ENCODE measurements around the gene RARS1. TPM values are rescaled to one million over a fixed set of nuclear protein-coding genes. Genes with fewer than 3 reads are reported as not detected.

The RARS1 gene
- total RNA-seq, 1 experiment from 2014 or later = 98.8 TPM

DNA sequence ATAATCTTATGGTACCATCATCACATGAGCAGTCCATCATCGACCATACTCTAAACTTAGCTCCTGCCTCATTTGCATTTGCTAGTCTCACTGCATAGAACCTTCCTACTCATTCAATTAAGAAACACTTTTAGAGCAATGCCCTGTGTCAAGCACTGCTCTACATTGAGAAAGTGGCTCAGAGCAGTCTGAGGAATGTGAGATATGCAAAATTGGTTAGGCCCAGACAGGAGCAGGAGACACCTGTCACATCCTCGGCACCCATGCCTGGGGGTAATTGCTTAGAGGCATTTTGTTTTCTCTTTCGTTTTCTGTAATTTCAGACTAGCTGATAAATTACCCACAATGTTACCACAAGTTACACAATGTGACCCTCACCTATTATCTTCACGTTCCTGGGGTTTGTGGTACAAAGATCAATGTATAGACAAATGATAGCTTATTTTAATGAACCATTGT, 4.9 kb upstream of the RARS1 start:
- DNase-seq (ENCODE audit: low spot score) = no peak
- Mint-ChIP-seq H3K36me3 (peaks cover 2% of the 10 kb centered on the region; the same call in 1 of the 2 replicates), H3K27me3 (ENCODE audit: low read depth) (peaks cover 12% of the 10 kb centered on the region), H3K4me3 (no peak overlapping the region), H3K27ac (no peak overlapping the region), H3K9me3 (no peaks in the 10 kb centered on the region), H3K4me1 (peaks cover 4% of the 10 kb centered on the region; the same call in 1 of the 2 replicates)
- ChIA-PET CTCF (no interaction called here), POLR2A (no interaction called here)
- TF ChIP-seq, protein P1, sequence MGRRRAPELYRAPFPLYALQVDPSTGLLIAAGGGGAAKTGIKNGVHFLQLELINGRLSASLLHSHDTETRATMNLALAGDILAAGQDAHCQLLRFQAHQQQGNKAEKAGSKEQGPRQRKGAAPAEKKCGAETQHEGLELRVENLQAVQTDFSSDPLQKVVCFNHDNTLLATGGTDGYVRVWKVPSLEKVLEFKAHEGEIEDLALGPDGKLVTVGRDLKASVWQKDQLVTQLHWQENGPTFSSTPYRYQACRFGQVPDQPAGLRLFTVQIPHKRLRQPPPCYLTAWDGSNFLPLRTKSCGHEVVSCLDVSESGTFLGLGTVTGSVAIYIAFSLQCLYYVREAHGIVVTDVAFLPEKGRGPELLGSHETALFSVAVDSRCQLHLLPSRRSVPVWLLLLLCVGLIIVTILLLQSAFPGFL (CRISPR knock-in tag; IDR thresholded peaks at IDR 0.05; ENCODE audit: borderline replicate concordance) = no peak
- no peak for TF ChIP-seq NR1H2 (CRISPR knock-in tag; IDR thresholded peaks at IDR 0.05)
- TF ChIP-seq USF2 (CRISPR knock-in tag; IDR thresholded peaks at IDR 0.05) = no peak
- TF ChIP-seq ZNF396 (CRISPR knock-in tag; IDR thresholded peaks at IDR 0.05; ENCODE audit: borderline replicate concordance) = no peak
- ATAC-seq = no peak

- H3K4me3 Mint-ChIP-seq = no peak overlapping the region
- H3K27me3 Mint-ChIP-seq (ENCODE audit: low read depth) = peaks cover 12% of the 10 kb centered on the region
- DNase-seq (ENCODE audit: low spot score) (no peak), ATAC-seq (no peak)
- H3K9me3 Mint-ChIP-seq = no peaks in the 10 kb centered on the region
- POLR2A ChIA-PET = interaction anchor here (0.5 kb wide), 1 partner anchor 20 kb away, joined by 3 read pairs; no protein-coding TSS in a partner anchor
- H3K27ac Mint-ChIP-seq = no peak overlapping the region
- H3K4me1 Mint-ChIP-seq = peaks cover 8% of the 10 kb centered on the region
- TF ChIP-seq, protein P2, sequence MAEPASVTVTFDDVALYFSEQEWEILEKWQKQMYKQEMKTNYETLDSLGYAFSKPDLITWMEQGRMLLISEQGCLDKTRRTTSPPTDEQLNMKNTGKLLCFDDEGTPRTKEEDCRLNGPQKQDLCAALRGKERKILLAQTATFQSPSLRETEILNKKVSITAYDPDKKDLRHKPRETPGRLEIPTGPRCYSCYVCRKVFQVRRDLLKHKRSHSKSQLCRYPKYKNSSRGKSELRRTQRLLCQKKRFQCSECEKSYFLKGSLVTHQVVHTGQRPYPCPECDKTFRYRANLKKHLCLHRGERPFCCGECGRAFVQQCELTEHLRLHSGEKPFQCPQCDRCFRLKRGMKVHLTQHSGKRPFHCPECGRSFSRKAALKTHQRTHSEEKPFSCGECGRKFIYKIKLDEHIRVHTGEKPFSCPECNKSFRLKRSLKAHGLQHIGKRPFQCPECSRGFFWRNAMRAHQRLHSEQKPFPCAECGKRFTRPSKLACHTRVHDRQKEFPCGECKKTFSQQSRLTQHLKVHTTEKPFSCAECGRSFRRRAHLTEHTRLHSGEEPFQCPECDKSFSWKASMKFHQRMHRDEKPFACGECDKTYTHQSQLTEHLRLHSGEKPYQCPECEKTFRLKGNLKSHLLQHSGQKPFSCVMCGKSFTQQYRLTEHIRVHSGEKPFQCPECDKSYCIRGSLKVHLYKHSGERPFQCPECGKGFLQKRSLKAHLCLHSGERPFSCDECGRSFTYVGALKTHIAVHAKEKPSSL (CRISPR knock-in tag; conservative IDR thresholded peaks at IDR 0.05) = no peak
- TF ChIP-seq, protein P3, sequence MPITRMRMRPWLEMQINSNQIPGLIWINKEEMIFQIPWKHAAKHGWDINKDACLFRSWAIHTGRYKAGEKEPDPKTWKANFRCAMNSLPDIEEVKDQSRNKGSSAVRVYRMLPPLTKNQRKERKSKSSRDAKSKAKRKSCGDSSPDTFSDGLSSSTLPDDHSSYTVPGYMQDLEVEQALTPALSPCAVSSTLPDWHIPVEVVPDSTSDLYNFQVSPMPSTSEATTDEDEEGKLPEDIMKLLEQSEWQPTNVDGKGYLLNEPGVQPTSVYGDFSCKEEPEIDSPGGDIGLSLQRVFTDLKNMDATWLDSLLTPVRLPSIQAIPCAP (CRISPR knock-in tag; IDR thresholded peaks at IDR 0.05) = no peak
- TF ChIP-seq SMAD3 (CRISPR knock-in tag; IDR thresholded peaks at IDR 0.05; ENCODE audit: borderline replicate concordance) = no peak
- H3K36me3 Mint-ChIP-seq = peaks cover 3% of the 10 kb centered on the region
- CTCF ChIA-PET = no interaction called here
Measured at GRCh38 chr5:168482361-168482760, 3.9 kb upstream of the RARS1 start.

DNA sequence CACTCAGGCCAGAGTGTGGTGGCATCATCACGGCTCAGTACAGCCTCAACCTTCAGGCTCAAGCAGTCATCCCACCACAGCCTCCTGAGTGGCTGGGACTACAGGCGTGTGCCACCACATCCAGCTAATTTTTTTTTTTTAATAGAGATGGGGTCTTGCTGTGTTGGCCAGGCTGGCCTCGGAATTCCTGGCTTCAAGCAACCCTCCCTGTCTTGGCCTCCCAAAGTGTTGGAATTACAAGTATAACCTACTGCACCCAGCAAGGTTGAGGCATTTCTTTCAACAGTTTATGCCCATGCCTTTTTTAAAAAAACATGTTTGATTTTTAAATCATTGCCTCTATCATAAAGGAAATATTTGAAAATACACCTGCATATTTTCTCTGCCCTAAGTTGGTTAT, 2.8 kb downstream of the RARS1 start:
- Mint-ChIP-seq H3K27me3 (ENCODE audit: low read depth) (no peaks in the 10 kb centered on the region), H3K4me1 (peaks cover 10% of the 10 kb centered on the region), H3K27ac (no peak overlapping the region), H3K36me3 (peaks cover 59% of the 10 kb centered on the region), H3K9me3 (no peaks in the 10 kb centered on the region), H3K4me3 (no peak overlapping the region)
- ATAC-seq (no peak), DNase-seq (ENCODE audit: low spot score) (no peak)
- POLR2A ChIA-PET = no interaction called here
- CTCF ChIA-PET = no interaction called here
- TF ChIP-seq TP53 (CRISPR knock-in tag; IDR thresholded peaks at IDR 0.05) (no peak), ZNF121 (CRISPR knock-in tag; IDR thresholded peaks at IDR 0.05) (peak; percentile 56; the same call in 1 of the 2 replicates)

GRCh38 chr5:168494057-168494555, 7.8 kb downstream of the RARS1 start:
- no peaks in the 10 kb centered on the region for H3K4me1 Mint-ChIP-seq
- no peaks in the 10 kb centered on the region for H3K27me3 Mint-ChIP-seq (ENCODE audit: low read depth)
- peaks cover 76% of the 10 kb centered on the region for H3K36me3 Mint-ChIP-seq
- DNase-seq (ENCODE audit: low spot score) = no peak
- H3K27ac Mint-ChIP-seq = no peak overlapping the region
- ChIA-PET CTCF (no interaction called here), POLR2A (no interaction called here)
- TF ChIP-seq NR1H2 (CRISPR knock-in tag; IDR thresholded peaks at IDR 0.05) = no peak
- TF ChIP-seq OVOL2 (CRISPR knock-in tag; IDR thresholded peaks at IDR 0.05; ENCODE audit: borderline replicate concordance) = no peak
- TF ChIP-seq, protein P4, sequence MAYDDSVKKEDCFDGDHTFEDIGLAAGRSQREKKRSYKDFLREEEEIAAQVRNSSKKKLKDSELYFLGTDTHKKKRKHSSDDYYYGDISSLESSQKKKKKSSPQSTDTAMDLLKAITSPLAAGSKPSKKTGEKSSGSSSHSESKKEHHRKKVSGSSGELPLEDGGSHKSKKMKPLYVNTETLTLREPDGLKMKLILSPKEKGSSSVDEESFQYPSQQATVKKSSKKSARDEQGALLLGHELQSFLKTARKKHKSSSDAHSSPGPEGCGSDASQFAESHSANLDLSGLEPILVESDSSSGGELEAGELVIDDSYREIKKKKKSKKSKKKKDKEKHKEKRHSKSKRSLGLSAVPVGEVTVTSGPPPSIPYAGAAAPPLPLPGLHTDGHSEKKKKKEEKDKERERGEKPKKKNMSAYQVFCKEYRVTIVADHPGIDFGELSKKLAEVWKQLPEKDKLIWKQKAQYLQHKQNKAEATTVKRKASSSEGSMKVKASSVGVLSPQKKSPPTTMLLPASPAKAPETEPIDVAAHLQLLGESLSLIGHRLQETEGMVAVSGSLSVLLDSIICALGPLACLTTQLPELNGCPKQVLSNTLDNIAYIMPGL (CRISPR knock-in tag; IDR thresholded peaks at IDR 0.05) = no peak
- TF ChIP-seq ZBTB21 (CRISPR knock-in tag; IDR thresholded peaks at IDR 0.05; ENCODE audit: borderline replicate concordance) = no peak
- TF ChIP-seq ZNF219 (CRISPR knock-in tag; IDR thresholded peaks at IDR 0.05; ENCODE audit: borderline replicate concordance) = no peak
- no peak for TF ChIP-seq ETV6 (CRISPR knock-in tag; IDR thresholded peaks at IDR 0.05)
- TF ChIP-seq ZNF138 (CRISPR knock-in tag; conservative IDR thresholded peaks at IDR 0.05) = no peak
- TF ChIP-seq JAZF1 (CRISPR knock-in tag; IDR thresholded peaks at IDR 0.05) = no peak
- TF ChIP-seq FOXP1 (CRISPR knock-in tag; IDR thresholded peaks at IDR 0.05; ENCODE audit: borderline replicate concordance) = no peak
- no peak overlapping the region for H3K4me3 Mint-ChIP-seq
- no peaks in the 10 kb centered on the region for H3K9me3 Mint-ChIP-seq
- no peak for ATAC-seq
